HPDE6-E6E7 (cell line): ENCODE results near the gene SEMA5A.

ENCODE experiments used
- DNase-seq: peaks from one replicate; pipeline ENCODE4 v3.0.0; 2011; ENCODE audit warnings: missing footprints; ENCODE audit errors: extremely low spot score

Gene SEMA5A

GRCh38 chr5:9545992-9546851 is at the start of gene SEMA5A:
TSS of gene SEMA5A (minus strand) at chr5:9546075. CDS start at chr5:9379946, 166,129 bp downstream.
- DNase-seq, result peak; percentile 37

DNA sequence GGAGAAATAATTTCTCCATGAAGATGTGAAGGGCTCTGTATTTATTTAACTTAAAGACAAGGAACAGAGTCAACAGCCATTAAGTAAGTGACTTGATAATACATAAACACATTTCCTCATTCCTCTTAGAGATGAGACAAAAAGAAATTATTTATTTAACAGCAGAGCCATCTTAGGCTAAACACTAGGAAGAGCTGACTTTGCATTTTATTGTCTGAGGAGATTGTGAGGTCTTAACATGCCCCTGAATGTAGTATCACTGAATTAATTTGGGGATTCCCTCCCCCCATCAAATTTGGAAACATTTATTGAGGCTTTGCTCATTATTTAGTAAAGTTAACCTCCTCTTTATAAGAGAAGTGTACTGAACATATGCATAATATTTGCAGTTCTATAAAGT is 49.0 kb upstream of the SEMA5A start:
- no peak for DNase-seq

- DNase-seq, result no peak
These were observed 43.4 kb upstream of the SEMA5A start for GRCh38 chr5:9589049-9589835.

- no peak for DNase-seq
These were observed 42.4 kb upstream of the SEMA5A start for GRCh38 chr5:9588254-9588653.

DNA sequence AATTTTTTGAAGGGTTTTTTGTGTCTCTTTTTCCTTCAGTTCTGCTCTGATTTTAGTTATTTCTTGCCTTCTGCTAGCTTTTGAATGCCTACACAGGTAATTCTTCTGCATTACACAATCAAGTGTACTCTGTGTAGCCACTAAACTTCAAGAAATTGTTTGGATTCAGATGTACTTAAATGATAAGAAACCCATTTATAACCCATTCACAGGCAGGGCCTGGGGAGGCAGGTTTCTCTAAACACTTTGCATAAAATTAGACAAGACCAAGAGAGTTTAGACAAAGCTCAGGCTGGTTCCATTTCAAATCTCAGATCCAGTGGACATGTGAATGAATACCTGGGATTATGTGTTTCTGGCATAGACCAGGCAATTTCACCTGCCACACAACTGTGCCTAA is 41.3 kb upstream of the SEMA5A start:
- no peak for DNase-seq

GRCh38 chr5:9582406-9582805 is 36.5 kb upstream of the SEMA5A start:
- no peak for DNase-seq

- DNase-seq, result no peak
These were observed 27.9 kb upstream of the SEMA5A start for GRCh38 chr5:9573796-9574195.

DNA sequence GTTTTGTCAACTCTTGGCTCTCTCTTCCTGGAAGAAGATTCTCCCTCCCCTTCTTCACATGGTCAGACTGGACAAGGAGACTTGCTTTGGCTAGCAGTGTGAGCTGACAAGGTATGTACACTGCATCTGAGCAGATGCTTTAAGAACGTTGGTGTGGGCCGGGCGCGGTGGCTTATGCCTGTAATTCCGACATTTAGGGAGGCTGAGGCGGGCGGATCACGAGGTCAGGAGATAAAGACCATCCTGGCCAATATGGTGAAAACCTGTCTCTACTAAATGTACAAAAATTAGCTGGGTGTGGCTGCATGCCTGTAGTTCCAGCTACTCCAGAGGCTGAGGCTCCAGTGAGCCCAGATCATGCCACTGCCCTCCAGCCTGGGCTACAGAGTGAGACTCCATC is 26.4 kb upstream of the SEMA5A start:
- no peak for DNase-seq

DNA sequence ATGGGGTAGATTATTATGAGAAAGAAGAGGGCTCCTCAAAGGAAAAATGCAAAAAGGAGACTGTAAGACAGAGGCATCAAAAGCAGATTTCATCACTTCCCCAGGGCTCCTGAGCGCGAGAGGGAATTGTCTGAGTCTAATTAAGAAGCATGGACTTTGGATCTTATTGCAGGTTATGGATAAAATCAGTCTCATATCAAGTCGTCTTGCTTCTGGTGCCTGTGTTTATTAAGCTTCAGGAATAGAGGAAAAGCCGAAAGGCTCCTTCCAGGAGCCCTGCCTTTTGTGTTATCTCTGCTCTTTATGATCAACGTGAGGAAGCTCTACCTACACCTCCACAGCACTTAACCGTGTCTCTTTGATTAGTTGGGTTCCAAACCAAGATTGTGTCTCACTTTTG is 25.0 kb upstream of the SEMA5A start:
- no peak for DNase-seq

DNA sequence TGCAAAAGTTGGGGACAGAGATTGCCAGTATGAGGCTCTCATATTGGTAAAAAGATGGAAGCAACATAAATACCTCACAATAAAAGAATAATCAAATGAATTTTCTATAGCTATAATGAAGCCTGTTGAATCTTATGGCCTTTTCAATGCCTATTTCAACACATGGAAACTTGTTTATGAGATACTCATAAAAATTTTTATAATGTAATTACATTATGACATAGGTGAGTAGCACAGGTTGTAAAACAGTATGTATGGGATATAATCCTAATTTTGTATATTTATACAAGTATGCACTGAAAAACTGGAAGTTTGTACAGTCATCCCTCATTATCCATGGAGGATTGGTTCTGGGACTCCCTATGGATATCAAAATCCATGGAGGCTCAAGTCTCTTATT is 21.2 kb upstream of the SEMA5A start:
- DNase-seq, result no peak

DNA sequence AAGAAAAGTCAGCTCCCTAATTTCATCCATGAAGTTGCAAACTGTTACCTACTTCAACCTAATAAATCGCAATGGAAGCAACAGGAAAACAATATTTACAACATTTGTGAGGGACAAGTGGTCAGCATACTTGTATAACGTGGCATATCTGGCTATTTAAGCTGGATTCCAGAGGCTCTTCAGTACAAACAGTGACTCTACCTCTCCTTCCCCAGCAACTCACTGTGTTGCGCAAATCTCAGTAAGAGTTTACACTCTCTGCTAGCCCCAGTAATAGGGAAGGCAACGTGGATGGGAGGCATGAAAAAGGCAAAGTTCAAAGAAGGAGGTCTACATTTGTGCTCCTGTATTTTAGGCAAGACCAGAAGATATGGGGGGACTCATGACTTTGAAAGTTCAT is 18.9 kb upstream of the SEMA5A start:
- no peak for DNase-seq

DNA sequence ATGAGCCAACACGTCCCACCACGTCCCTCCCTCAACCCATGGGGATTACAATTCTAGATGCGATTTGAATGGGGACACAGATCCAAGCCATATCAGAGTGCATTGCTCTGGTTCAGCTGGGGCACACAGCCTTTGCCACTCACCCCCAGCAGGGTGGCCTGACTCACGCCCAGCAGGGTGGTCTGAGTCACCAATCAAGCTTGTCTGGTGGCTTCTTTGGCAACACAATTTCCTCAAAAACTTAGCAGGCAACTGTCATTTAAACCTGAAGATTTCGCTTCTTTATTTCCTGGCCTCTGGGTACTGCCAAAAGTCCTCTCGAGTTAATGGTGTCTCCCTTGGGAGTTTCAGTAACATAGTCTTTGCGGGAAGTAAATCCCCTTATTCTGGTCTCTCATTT is 16.3 kb upstream of the SEMA5A start:
- no peak for DNase-seq

DNA sequence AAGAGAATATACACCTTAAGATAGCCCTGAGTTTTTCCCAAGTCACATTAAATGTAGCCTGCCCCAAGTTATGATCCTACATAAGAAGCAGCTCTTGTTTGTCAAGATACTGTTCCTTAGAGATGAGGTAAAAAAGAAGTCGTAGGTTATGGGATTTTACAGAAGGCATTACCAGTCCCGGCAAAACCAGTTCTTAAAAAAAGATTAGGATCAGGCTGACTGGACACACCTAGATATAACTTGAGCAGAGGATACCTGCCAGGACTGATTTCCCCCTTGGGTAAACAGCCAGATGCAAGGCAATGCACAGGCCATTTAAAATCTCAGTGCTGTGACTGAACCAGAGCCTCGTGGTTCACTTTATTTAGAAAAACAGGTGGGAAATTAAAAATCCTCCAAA is 14.1 kb upstream of the SEMA5A start:
- no peak for DNase-seq

DNA sequence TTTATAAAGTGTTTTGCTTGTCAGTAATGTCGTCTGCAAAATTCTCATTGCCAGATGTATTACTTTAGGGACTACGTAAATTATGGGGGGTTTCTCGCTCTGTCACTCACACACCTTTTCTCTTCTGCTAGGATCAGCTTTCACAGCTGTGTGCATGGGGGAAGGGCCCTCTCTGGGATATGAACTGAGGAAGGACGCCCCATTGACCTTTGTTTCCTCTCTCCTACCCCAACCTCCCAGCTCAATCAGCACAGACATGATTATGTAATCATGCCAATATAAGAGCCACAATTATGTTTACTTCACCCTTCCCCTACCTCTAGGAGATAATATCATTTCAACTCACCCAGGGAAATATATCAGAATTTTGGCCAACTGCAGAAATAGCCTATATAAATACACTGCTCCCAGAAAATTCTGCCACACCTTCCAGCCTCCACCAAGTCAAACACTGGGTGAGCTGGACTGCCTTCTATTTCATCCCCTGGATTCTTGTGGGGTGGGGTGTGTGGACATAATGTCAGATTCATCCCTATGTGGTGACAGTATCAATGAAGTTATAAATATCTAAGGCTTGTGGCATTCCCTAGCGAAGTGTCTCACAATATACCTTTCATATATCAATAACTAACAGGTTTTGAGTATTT is 12.6 kb upstream of the SEMA5A start:
- no peak for DNase-seq

DNA sequence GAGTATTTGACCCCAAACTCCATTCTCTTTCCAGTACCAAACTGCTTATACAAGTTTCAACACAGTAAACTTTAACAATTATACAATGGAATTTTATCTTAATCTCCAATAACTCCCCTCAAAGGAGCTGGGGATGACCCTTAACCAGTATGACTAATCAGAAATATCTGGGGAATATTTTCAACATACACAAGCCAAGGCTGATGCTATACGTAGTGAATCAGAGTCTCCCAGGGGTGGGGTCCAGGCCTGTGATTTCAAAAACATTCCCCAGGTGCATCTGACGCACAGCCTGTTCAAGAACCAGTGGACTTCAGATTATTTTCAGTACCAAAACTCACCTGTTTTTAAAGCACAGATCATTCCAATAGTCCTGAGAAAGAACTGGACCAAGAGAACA is 11.8 kb upstream of the SEMA5A start:
- DNase-seq, result peak; percentile 46

- DNase-seq, result no peak
These were observed 10.1 kb upstream of the SEMA5A start for GRCh38 chr5:9555961-9556360.

DNA sequence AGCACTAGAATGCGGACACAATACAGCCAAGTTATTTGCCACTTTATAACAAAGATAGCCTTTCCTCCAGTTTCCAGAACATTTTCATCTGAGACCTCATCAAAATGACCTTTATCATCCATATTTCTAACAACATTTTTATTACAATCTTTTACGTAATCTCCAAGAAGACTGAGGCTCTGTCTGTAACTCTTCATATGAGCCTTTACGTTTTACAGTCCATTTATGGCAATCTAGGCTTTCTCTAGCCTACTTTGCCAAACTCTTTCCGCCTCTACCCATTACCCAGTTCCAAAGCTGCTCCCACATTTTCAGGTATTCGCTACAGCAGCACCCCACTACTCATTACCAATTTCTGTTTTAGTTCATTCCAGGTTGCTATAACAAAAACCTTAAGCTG is 8.2 kb upstream of the SEMA5A start:
- no peak for DNase-seq

DNA sequence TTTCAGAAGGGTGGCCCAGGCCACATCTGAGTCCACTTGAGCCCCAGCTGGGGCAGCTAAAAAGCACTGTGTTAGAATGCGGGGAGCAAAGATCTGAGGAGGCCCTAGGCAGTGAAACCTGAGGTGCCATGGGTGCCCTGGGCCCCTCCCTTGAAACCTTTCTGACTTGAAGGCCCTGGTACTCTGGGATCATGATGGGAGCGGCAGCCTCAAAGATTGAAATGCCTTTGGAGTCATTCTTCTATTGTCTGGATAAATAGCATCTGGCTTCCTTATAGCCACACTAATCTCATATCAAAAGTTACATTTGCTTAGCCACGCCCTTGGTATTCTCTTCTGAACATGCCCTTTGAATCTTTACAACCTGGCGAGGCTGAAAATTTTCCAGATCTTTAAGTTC is 7.7 kb upstream of the SEMA5A start:
- no peak for DNase-seq

- DNase-seq, result no peak
These were observed 6.0 kb upstream of the SEMA5A start for GRCh38 chr5:9551567-9552537.

DNA sequence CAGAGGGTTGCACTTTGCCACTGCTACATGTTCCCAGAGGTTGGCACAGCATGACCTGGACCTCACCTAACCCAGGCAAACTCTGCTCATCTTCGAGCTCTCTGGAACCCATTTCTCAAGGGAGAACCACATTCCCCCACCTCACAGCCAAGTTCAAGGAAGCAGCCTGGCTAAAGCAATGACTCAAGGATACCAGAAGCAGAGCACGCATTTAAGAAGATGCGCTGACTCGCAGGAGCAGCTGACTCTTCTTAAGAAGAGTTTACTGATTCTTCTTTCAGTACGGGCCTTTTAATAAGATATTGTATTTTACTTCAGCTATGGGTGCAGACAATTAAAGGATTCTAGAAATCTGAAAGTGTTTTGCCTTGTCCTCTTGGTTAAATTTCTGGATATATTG is 4.1 kb upstream of the SEMA5A start:
- DNase-seq, result no peak
